ENCODE results near the gene TFF3.
"Not testable (repeated sequence)": the region's sequence is repeated elsewhere in the genome, so short reads cannot be mapped to it uniquely, and the experiment has no call there.

Gene TFF3

GRCh38 chr21:42304556-42305454 lies 10.4 kb downstream of the TFF3 start:
- no peak for DNase-seq (ENCODE audit: low read depth in 3 of 3)

- DNase-seq (ENCODE audit: low read depth in 3 of 3) = no peak
Measured at GRCh38 chr21:42303443-42303842, 11.8 kb downstream of the TFF3 start.

- DNase-seq (ENCODE audit: low read depth in 3 of 3) = no peak
Measured at GRCh38 chr21:42302794-42303193, 12.4 kb downstream of the TFF3 start.

- no peak for DNase-seq (ENCODE audit: low read depth in 3 of 3)
Measured at GRCh38 chr21:42302076-42302650, 13.0 kb downstream of the TFF3 start.

GRCh38 chr21:42301371-42302075 lies 13.7 kb downstream of the TFF3 start:
- DNase-seq (ENCODE audit: low read depth in 3 of 3) = no peak

- no peak for DNase-seq (ENCODE audit: low read depth in 3 of 3)
Measured at GRCh38 chr21:42300956-42301355, 14.3 kb downstream of the TFF3 start.

GRCh38 chr21:42300045-42300583 lies 15.1 kb downstream of the TFF3 start:
- no peak for DNase-seq (ENCODE audit: low read depth in 3 of 3)

GRCh38 chr21:42299324-42300044 lies 15.7 kb downstream of the TFF3 start:
- peak in 1 of 3 donors; percentile 8 for DNase-seq (ENCODE audit: low read depth in 3 of 3)

GRCh38 chr21:42298657-42299056 lies 16.6 kb downstream of the TFF3 start:
- DNase-seq (ENCODE audit: low read depth in 3 of 3) = no peak

GRCh38 chr21:42298237-42298636 lies 17.0 kb downstream of the TFF3 start:
- no peak for DNase-seq (ENCODE audit: low read depth in 3 of 3)

- DNase-seq (ENCODE audit: low read depth in 3 of 3) = no peak
Measured at GRCh38 chr21:42297377-42297776, 17.8 kb downstream of the TFF3 start.

GRCh38 chr21:42296501-42296900 lies 18.7 kb downstream of the TFF3 start:
- DNase-seq (ENCODE audit: low read depth in 3 of 3) = no peak

- no peak for DNase-seq (ENCODE audit: low read depth in 3 of 3)
Measured at GRCh38 chr21:42295845-42296244, 19.4 kb downstream of the TFF3 start.

- no peak for DNase-seq (ENCODE audit: low read depth in 3 of 3)
Measured at GRCh38 chr21:42294273-42294880, 20.8 kb downstream of the TFF3 start.

GRCh38 chr21:42293649-42294272 lies 21.4 kb downstream of the TFF3 start:
- no peak for DNase-seq (ENCODE audit: low read depth in 3 of 3)

GRCh38 chr21:42292563-42293142 lies 22.6 kb downstream of the TFF3 start:
- DNase-seq (ENCODE audit: low read depth in 3 of 3) = not testable (repeated sequence)

- no peak for DNase-seq (ENCODE audit: low read depth in 3 of 3)
Measured at GRCh38 chr21:42291751-42292562, 23.3 kb downstream of the TFF3 start.

- DNase-seq (ENCODE audit: low read depth in 3 of 3) = no peak
Measured at GRCh38 chr21:42291003-42291750, 24.0 kb downstream of the TFF3 start.

- DNase-seq (ENCODE audit: low read depth in 3 of 3) = no peak
Measured at GRCh38 chr21:42290505-42290904, 24.7 kb downstream of the TFF3 start.

All from stimulated activated CD4-positive, alpha-beta T cell treated with anti-CD3 and anti-CD28 coated beads, TNF-alpha, amount 100 ng/mL, for 48 hours (primary cell).